ENCODE results near the gene CLCA1. TPM values are rescaled to one million over a fixed set of nuclear protein-coding genes. Genes with fewer than 3 reads are reported as not detected.

CLCA1 gene
- total and polyA plus RNA-seq, 2 experiments from 2014 or later: not detected

DNA sequence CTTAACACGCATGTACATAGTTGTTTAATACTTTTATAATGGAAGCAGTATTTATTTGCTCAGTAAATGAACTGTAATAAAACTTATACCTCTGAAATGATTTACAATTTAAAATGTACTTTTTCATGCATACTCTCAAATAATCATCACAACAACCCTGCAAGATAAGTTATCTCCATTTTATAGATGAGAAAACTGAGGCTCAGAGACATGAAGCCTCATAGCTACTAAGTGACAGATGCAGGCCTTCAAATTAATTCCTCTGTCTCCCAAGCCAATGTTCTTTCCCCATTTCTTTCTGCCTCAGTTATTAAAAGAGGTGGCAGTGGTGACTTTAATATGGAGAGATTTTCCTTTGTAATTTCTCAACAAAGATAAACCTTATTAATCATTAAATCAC is 19.6 kb upstream of the CLCA1 start (continued):
- TF ChIP-seq, protein P1, sequence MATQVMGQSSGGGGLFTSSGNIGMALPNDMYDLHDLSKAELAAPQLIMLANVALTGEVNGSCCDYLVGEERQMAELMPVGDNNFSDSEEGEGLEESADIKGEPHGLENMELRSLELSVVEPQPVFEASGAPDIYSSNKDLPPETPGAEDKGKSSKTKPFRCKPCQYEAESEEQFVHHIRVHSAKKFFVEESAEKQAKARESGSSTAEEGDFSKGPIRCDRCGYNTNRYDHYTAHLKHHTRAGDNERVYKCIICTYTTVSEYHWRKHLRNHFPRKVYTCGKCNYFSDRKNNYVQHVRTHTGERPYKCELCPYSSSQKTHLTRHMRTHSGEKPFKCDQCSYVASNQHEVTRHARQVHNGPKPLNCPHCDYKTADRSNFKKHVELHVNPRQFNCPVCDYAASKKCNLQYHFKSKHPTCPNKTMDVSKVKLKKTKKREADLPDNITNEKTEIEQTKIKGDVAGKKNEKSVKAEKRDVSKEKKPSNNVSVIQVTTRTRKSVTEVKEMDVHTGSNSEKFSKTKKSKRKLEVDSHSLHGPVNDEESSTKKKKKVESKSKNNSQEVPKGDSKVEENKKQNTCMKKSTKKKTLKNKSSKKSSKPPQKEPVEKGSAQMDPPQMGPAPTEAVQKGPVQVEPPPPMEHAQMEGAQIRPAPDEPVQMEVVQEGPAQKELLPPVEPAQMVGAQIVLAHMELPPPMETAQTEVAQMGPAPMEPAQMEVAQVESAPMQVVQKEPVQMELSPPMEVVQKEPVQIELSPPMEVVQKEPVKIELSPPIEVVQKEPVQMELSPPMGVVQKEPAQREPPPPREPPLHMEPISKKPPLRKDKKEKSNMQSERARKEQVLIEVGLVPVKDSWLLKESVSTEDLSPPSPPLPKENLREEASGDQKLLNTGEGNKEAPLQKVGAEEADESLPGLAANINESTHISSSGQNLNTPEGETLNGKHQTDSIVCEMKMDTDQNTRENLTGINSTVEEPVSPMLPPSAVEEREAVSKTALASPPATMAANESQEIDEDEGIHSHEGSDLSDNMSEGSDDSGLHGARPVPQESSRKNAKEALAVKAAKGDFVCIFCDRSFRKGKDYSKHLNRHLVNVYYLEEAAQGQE (IDR thresholded peaks at IDR 0.05; ENCODE audit: unreplicated experiment): no peak

DNA sequence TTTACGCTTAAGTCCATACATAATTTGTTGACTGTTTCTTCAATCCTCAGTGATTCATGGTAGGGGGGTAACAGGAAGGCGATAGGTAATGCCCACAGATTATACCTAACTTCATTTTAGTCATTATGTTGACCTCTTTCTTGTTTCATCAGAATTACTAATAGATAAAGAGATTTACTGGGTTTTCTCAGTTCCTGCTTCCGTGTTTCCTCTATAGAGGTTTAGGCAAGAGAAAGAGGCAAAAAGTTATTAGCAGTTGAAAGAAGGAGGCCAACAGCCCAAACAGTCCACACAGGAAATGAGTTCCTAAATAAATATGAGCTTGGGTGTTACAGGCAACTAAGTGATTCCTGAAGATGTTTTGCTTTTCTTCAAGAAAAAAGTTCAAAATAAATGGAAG is 17.9 kb upstream of the CLCA1 start:
- DNase-seq (ENCODE audit: low spot score) (no peak), ATAC-seq (no peak)
- Mint-ChIP-seq H3K4me3 (no peak overlapping the region), H3K4me1 (peaks cover 10% of the 10 kb centered on the region; the same call in 2 of the 3 replicates), H3K27me3 (ENCODE audit: insufficient read depth, low read depth, poor library complexity) (peaks cover 2% of the 10 kb centered on the region), H3K27ac (no peak overlapping the region), H3K36me3 (ENCODE audit: low read depth) (no peaks in the 10 kb centered on the region), H3K9me3 (no peaks in the 10 kb centered on the region)
- H4K20me1 ChIP-seq (replicated peaks; ENCODE audit: insufficient read depth): no peaks in the 10 kb centered on the region
- H3K4me1 ChIP-seq (ENCODE audit: insufficient read depth): peaks cover 5% of the 10 kb centered on the region; the same call in 1 of the 2 replicates
- H3K27me3 ChIP-seq (ENCODE audit: insufficient read depth): no peaks in the 10 kb centered on the region
- no peaks in the 10 kb centered on the region; the same call in 1 of the 2 replicates for H3K9me2 ChIP-seq (ENCODE audit: insufficient read depth)
- no peaks in the 10 kb centered on the region for H3K79me2 ChIP-seq (replicated peaks; ENCODE audit: insufficient read depth)
- H3K4me2 ChIP-seq: no peak overlapping the region; the same call in 1 of the 2 replicates
- H2AFZ ChIP-seq: peak overlapping the region; percentile 61
- H3F3A ChIP-seq (replicated peaks; ENCODE audit: low read depth): no peaks in the 10 kb centered on the region
- TF ChIP-seq, protein P2, sequence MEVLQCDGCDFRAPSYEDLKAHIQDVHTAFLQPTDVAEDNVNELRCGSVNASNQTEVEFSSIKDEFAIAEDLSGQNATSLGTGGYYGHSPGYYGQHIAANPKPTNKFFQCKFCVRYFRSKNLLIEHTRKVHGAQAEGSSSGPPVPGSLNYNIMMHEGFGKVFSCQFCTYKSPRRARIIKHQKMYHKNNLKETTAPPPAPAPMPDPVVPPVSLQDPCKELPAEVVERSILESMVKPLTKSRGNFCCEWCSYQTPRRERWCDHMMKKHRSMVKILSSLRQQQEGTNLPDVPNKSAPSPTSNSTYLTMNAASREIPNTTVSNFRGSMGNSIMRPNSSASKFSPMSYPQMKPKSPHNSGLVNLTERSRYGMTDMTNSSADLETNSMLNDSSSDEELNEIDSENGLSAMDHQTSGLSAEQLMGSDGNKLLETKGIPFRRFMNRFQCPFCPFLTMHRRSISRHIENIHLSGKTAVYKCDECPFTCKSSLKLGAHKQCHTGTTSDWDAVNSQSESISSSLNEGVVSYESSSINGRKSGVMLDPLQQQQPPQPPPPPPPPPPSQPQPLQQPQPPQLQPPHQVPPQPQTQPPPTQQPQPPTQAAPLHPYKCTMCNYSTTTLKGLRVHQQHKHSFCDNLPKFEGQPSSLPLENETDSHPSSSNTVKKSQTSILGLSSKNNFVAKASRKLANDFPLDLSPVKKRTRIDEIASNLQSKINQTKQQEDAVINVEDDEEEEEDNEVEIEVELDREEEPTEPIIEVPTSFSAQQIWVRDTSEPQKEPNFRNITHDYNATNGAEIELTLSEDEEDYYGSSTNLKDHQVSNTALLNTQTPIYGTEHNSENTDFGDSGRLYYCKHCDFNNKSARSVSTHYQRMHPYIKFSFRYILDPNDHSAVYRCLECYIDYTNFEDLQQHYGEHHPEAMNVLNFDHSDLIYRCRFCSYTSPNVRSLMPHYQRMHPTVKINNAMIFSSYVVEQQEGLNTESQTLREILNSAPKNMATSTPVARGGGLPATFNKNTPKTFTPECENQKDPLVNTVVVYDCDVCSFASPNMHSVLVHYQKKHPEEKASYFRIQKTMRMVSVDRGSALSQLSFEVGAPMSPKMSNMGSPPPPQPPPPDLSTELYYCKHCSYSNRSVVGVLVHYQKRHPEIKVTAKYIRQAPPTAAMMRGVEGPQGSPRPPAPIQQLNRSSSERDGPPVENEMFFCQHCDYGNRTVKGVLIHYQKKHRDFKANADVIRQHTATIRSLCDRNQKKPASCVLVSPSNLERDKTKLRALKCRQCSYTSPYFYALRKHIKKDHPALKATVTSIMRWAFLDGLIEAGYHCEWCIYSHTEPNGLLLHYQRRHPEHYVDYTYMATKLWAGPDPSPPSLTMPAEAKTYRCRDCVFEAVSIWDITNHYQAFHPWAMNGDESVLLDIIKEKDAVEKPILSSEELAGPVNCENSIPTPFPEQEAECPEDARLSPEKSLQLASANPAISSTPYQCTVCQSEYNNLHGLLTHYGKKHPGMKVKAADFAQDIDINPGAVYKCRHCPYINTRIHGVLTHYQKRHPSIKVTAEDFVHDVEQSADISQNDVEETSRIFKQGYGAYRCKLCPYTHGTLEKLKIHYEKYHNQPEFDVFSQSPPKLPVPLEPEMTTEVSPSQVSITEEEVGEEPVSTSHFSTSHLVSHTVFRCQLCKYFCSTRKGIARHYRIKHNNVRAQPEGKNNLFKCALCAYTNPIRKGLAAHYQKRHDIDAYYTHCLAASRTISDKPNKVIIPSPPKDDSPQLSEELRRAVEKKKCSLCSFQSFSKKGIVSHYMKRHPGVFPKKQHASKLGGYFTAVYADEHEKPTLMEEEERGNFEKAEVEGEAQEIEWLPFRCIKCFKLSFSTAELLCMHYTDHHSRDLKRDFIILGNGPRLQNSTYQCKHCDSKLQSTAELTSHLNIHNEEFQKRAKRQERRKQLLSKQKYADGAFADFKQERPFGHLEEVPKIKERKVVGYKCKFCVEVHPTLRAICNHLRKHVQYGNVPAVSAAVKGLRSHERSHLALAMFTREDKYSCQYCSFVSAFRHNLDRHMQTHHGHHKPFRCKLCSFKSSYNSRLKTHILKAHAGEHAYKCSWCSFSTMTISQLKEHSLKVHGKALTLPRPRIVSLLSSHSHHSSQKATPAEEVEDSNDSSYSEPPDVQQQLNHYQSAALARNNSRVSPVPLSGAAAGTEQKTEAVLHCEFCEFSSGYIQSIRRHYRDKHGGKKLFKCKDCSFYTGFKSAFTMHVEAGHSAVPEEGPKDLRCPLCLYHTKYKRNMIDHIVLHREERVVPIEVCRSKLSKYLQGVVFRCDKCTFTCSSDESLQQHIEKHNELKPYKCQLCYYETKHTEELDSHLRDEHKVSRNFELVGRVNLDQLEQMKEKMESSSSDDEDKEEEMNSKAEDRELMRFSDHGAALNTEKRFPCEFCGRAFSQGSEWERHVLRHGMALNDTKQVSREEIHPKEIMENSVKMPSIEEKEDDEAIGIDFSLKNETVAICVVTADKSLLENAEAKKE (CRISPR knock-in tag; IDR thresholded peaks at IDR 0.05): no peak
- TF ChIP-seq EZH2phosphoT487 (IDR thresholded peaks at IDR 0.05; ENCODE audit: unreplicated experiment) (no peak), POLR2AphosphoS5 (IDR thresholded peaks at IDR 0.05; ENCODE audit: low read depth) (no peak), CREB1 (CRISPR knock-in tag; IDR thresholded peaks at IDR 0.05; ENCODE audit: low read depth) (no peak), JUNB (IDR thresholded peaks at IDR 0.05; ENCODE audit: unreplicated experiment) (no peak), ZNF114 (CRISPR knock-in tag; IDR thresholded peaks at IDR 0.05) (no peak), ZNF331 (CRISPR knock-in tag; IDR thresholded peaks at IDR 0.05; ENCODE audit: low read depth) (no peak), STAT1 (IDR thresholded peaks at IDR 0.05; ENCODE audit: unreplicated experiment) (no peak)
- TF ChIP-seq, protein P3, sequence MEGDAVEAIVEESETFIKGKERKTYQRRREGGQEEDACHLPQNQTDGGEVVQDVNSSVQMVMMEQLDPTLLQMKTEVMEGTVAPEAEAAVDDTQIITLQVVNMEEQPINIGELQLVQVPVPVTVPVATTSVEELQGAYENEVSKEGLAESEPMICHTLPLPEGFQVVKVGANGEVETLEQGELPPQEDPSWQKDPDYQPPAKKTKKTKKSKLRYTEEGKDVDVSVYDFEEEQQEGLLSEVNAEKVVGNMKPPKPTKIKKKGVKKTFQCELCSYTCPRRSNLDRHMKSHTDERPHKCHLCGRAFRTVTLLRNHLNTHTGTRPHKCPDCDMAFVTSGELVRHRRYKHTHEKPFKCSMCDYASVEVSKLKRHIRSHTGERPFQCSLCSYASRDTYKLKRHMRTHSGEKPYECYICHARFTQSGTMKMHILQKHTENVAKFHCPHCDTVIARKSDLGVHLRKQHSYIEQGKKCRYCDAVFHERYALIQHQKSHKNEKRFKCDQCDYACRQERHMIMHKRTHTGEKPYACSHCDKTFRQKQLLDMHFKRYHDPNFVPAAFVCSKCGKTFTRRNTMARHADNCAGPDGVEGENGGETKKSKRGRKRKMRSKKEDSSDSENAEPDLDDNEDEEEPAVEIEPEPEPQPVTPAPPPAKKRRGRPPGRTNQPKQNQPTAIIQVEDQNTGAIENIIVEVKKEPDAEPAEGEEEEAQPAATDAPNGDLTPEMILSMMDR (conservative IDR thresholded peaks at IDR 0.05; ENCODE audit: low read depth in 2 of 2): no peak
- H3K36me3 ChIP-seq (ENCODE audit: insufficient read depth): no peaks in the 10 kb centered on the region
- H3K4me3 ChIP-seq: no peak overlapping the region
- no peak overlapping the region; the same call in 1 of the 2 replicates for H3K27ac ChIP-seq (ENCODE audit: low read depth)
